Measurements from ENCODE around the gene GAP43.
A peak's percentile ranks its signal among the peaks of the same experiment; 100 is the strongest.

The GAP43 gene

DNA sequence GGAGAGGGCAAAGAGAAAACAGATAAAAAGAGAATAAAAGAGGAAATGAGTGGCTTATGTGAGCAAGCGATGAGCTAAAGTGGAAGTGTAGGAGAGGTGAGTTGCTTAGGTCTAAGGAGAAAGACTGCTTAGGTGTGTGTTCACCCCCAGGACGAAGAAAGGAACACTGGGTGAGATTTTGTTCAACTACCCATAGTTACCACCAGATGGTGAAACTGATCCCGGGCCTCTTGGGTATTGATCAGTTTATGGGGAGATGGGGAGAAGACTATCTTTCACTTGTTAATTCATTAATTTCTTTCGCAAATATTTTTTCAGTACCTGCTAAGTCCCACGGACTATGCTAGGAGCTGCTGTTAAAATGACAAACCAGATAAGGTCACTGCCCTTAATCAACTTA, 33.9 kb downstream of the GAP43 start:
- no peak overlapping the region for H3K27ac ChIP-seq (ENCODE audit: low read length)
- peaks cover 28% of the 10 kb centered on the region for H3K4me1 ChIP-seq (ENCODE audit: insufficient read depth, low read length)
- no peaks in the 10 kb centered on the region for H3K79me2 ChIP-seq (ENCODE audit: insufficient read depth, low read length)
- peak overlapping the region; percentile 59; the same call in 1 of the 2 replicates for H3K9ac ChIP-seq (ENCODE audit: low read depth, low read length)
- H3K27me3 ChIP-seq (ENCODE audit: insufficient read depth, low read length, poor library complexity) = peaks cover 12% of the 10 kb centered on the region
- peak overlapping the region; percentile 58 for H2AFZ ChIP-seq (ENCODE audit: low read depth, low read length)
- peak overlapping the region in 1 of 2 experiments; percentile 61; a peak in 2 of 4 replicates for H3K4me3 ChIP-seq (ENCODE audit: low read depth in 1 of 2, low read length in 2 of 2)
- H3K9me3 ChIP-seq (ENCODE audit: insufficient read depth, low read length, severe bottlenecking) = no peaks in the 10 kb centered on the region
- ATAC-seq (ENCODE audit: insufficient read depth, low read depth) (no peak), DNase-seq (no peak)
- no peaks in the 10 kb centered on the region for H3K36me3 ChIP-seq (ENCODE audit: insufficient read depth, low read length)
- peak overlapping the region; percentile 71 for H3K4me2 ChIP-seq (ENCODE audit: insufficient read depth, low read length)
- no peak for TF ChIP-seq EZH2 (IDR thresholded peaks at IDR 0.05; ENCODE audit: borderline replicate concordance, low read depth, low read length, severe bottlenecking)
- TF ChIP-seq, protein P1, sequence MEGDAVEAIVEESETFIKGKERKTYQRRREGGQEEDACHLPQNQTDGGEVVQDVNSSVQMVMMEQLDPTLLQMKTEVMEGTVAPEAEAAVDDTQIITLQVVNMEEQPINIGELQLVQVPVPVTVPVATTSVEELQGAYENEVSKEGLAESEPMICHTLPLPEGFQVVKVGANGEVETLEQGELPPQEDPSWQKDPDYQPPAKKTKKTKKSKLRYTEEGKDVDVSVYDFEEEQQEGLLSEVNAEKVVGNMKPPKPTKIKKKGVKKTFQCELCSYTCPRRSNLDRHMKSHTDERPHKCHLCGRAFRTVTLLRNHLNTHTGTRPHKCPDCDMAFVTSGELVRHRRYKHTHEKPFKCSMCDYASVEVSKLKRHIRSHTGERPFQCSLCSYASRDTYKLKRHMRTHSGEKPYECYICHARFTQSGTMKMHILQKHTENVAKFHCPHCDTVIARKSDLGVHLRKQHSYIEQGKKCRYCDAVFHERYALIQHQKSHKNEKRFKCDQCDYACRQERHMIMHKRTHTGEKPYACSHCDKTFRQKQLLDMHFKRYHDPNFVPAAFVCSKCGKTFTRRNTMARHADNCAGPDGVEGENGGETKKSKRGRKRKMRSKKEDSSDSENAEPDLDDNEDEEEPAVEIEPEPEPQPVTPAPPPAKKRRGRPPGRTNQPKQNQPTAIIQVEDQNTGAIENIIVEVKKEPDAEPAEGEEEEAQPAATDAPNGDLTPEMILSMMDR (IDR thresholded peaks at IDR 0.05; ENCODE audit: borderline replicate concordance, extremely low read depth, low read length, poor library complexity, severe bottlenecking) = no peak
- no peaks in the 10 kb centered on the region for H4K20me1 ChIP-seq (ENCODE audit: insufficient read depth, low read length)

DNA sequence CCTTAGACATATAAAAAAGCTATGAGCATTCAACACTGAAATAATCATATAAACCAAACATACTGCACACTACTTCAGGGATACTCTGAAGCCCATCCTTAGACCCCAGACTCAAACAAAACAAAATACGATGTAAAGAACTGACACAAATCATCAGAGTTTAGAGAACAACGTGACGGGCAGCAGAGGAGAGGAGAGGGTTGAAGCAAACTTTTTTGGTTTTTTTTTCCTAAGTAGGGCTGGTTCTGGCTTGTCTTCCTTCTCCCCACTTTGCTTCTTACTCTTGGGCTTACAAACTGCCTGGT, 34.7 kb downstream of the GAP43 start:
- peak overlapping the region; percentile 18 to 61 for H3K4me3 ChIP-seq (ENCODE audit: low read depth in 1 of 2, low read length in 2 of 2)
- peak overlapping the region; percentile 59 for H3K9ac ChIP-seq (ENCODE audit: low read depth, low read length)
- peaks cover 17% of the 10 kb centered on the region for H3K27me3 ChIP-seq (ENCODE audit: insufficient read depth, low read length, poor library complexity)
- no peaks in the 10 kb centered on the region for H4K20me1 ChIP-seq (ENCODE audit: insufficient read depth, low read length)
- no peaks in the 10 kb centered on the region for H3K36me3 ChIP-seq (ENCODE audit: insufficient read depth, low read length)
- DNase-seq = no peak
- peak overlapping the region; percentile 51 for H3K27ac ChIP-seq (ENCODE audit: low read length)
- peaks cover 28% of the 10 kb centered on the region for H3K4me1 ChIP-seq (ENCODE audit: insufficient read depth, low read length)
- H3K9me3 ChIP-seq (ENCODE audit: insufficient read depth, low read length, severe bottlenecking) = no peaks in the 10 kb centered on the region
- peak overlapping the region; percentile 87 for H2AFZ ChIP-seq (ENCODE audit: low read depth, low read length)
- TF ChIP-seq, protein P1 (IDR thresholded peaks at IDR 0.05; ENCODE audit: borderline replicate concordance, extremely low read depth, low read length, poor library complexity, severe bottlenecking) = no peak
- TF ChIP-seq EZH2 (IDR thresholded peaks at IDR 0.05; ENCODE audit: borderline replicate concordance, low read depth, low read length, severe bottlenecking) = no peak
- ATAC-seq (ENCODE audit: insufficient read depth, low read depth) = no peak
- H3K4me2 ChIP-seq (ENCODE audit: insufficient read depth, low read length) = peak overlapping the region; percentile 71
- no peaks in the 10 kb centered on the region for H3K79me2 ChIP-seq (ENCODE audit: insufficient read depth, low read length)

DNA sequence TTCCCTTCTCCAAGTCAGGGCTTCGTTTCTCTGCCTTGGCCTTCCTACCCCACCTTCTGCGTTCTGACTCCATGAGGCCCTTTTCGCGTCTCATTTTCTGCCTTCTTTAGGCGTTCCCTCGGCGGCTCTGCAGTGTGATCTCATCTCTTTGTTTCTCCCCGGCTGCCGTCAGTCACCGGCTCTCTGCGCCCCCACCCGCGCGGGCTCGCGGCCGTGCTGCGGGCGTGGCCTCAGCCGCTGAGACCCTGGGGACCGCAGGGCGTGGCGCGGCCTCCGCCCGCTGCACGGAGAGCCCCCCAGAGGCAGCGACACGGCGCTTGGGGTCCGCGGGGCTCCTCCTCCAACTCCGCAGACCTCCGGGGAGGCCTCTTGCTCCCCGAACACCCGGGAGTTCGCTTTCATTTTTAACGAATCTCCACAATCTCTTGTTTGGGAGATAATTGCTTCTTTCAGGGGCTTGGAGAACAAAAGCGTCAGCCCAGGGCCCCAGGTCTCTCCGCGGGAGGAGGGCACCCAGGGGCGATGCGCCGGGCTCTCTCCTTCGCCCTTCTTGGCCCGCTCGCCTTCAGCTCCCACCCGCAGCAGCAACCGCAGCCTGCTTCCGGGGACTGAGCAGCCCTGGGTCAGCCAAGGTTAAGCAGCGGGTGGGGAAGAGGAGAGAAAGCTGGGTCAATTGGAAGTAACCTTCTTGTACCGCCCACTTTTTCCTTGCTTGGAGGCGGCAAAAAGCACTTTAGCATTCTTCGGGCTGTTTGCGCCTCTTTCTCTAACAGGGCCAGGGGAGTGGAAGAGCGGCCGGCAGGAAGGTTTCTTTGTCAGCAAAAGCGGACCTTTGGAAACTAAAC, 35.2 kb downstream of the GAP43 start:
- TF ChIP-seq, protein P1 (IDR thresholded peaks at IDR 0.05; ENCODE audit: borderline replicate concordance, extremely low read depth, low read length, poor library complexity, severe bottlenecking) = peak; percentile 20
- peak; percentile 35 for TF ChIP-seq EZH2 (IDR thresholded peaks at IDR 0.05; ENCODE audit: borderline replicate concordance, low read depth, low read length, severe bottlenecking)
- H3K4me1 ChIP-seq (ENCODE audit: insufficient read depth, low read length) = peaks cover 28% of the 10 kb centered on the region
- DNase-seq = peak; percentile 72

More for the DNA sequence above, 35.2 kb downstream of the GAP43 start:
- peak overlapping the region; percentile 87 for H2AFZ ChIP-seq (ENCODE audit: low read depth, low read length)
- peak; percentile 91 for ATAC-seq (ENCODE audit: insufficient read depth, low read depth)
- no peaks in the 10 kb centered on the region for H4K20me1 ChIP-seq (ENCODE audit: insufficient read depth, low read length)
- H3K9ac ChIP-seq (ENCODE audit: low read depth, low read length) = peak overlapping the region; percentile 59
- H3K4me2 ChIP-seq (ENCODE audit: insufficient read depth, low read length) = peak overlapping the region; percentile 71
- H3K4me3 ChIP-seq (ENCODE audit: low read depth in 1 of 2, low read length in 2 of 2) = peak overlapping the region; percentile 18 to 61
- no peaks in the 10 kb centered on the region for H3K9me3 ChIP-seq (ENCODE audit: insufficient read depth, low read length, severe bottlenecking)
- H3K79me2 ChIP-seq (ENCODE audit: insufficient read depth, low read length) = no peaks in the 10 kb centered on the region
- H3K27ac ChIP-seq (ENCODE audit: low read length) = peak overlapping the region; percentile 51
- no peaks in the 10 kb centered on the region for H3K36me3 ChIP-seq (ENCODE audit: insufficient read depth, low read length)
- H3K27me3 ChIP-seq (ENCODE audit: insufficient read depth, low read length, poor library complexity) = peaks cover 17% of the 10 kb centered on the region
